K562 (cell line): ENCODE measurements around the gene KRTAP4-3.

ENCODE experiments used
- BCOR ChIP-seq: fragments of 450-650 bp; IDR thresholded peaks from 2 replicates; pipeline ENCODE4 v1.6.1; 2016
- CHD4 ChIP-seq: fragments of 200-600 bp; sonication (generic); IDR thresholded peaks from 3 replicates; pipeline ENCODE4 v1.6.1; 2012; ENCODE audit warnings: low read depth, mild to moderate bottlenecking, mixed read lengths, low read length, inconsistent platforms; ENCODE audit not compliant: insufficient read depth, insufficient replicate concordance, poor library complexity, severe bottlenecking
- EP300 ChIP-seq: IDR thresholded peaks from 2 replicates; pipeline ENCODE4 v1.6.1; 2012; ENCODE audit warnings: low read length, improper control_type of control experiment
- POLR2AphosphoS5 ChIP-seq: IDR thresholded peaks from 2 replicates; pipeline ENCODE4 v1.6.1; 2011; ENCODE audit warnings: mild to moderate bottlenecking, low read depth, low read length, moderate library complexity; ENCODE audit not compliant: control insufficient read depth, insufficient read depth
- ZNF274 ChIP-seq: IDR thresholded peaks from 2 replicates; pipeline ENCODE4 v1.6.1; 2011; ENCODE audit warnings: low read depth, mild to moderate bottlenecking, low read length, moderate library complexity, borderline replicate concordance
- ZNF644 ChIP-seq: fragments of 200-800 bp; sonication (Bioruptor generic); IDR thresholded peaks from 2 replicates; pipeline ENCODE4 v1.6.1; 2016; ENCODE audit warnings: low read depth, missing genetic modification characterization, missing compliant biosample characterization
- TF ChIP-seq, protein P1 (sequence below): fragments of 200-800 bp; sonication (Bioruptor generic); IDR thresholded peaks from 2 replicates; pipeline ENCODE4 v1.6.1; 2016; ENCODE audit warnings: missing genetic modification characterization, missing compliant biosample characterization
- TF ChIP-seq, protein P2 (sequence below), 2 experiments: fragments of 250-450 bp in 1 of 2; fragments of 450-650 bp in 1 of 2; sonication (Bioruptor Pico) in 1 of 2; IDR thresholded peaks; 2 replicates each; pipeline versions ENCODE4 v1.6.1 to v1.8.0; 2016 to 2021; ENCODE audit warnings: mild to moderate bottlenecking in 2 of 2, moderate library complexity in 2 of 2, missing compliant biosample characterization in 1 of 2, missing genetic modification characterization in 1 of 2

DNA sequence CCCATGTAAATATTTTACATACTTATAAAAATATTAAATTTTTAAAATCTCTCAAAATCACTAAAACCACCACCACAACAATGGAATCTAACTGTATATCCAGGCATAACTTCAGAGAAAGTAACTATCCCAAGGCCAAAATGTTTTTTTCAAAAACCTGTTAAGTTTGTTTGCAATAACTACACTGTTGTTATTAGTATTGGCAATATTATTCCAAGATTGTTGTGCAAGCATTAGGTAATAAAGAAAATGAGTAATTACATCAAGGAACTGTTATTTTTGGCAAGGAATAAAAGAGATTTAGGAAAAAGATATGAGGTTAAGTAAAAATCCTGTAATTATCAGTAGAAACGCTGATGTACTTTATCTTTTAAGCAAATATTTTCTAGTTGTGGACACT is 40.6 kb downstream of the KRTAP4-3 start:
- TF ChIP-seq EP300 (no peak), ZNF274 (no peak), ZNF644 (tag) (no peak), POLR2AphosphoS5 (no peak), CHD4 (no peak), BCOR (no peak)
- TF ChIP-seq, protein P1, sequence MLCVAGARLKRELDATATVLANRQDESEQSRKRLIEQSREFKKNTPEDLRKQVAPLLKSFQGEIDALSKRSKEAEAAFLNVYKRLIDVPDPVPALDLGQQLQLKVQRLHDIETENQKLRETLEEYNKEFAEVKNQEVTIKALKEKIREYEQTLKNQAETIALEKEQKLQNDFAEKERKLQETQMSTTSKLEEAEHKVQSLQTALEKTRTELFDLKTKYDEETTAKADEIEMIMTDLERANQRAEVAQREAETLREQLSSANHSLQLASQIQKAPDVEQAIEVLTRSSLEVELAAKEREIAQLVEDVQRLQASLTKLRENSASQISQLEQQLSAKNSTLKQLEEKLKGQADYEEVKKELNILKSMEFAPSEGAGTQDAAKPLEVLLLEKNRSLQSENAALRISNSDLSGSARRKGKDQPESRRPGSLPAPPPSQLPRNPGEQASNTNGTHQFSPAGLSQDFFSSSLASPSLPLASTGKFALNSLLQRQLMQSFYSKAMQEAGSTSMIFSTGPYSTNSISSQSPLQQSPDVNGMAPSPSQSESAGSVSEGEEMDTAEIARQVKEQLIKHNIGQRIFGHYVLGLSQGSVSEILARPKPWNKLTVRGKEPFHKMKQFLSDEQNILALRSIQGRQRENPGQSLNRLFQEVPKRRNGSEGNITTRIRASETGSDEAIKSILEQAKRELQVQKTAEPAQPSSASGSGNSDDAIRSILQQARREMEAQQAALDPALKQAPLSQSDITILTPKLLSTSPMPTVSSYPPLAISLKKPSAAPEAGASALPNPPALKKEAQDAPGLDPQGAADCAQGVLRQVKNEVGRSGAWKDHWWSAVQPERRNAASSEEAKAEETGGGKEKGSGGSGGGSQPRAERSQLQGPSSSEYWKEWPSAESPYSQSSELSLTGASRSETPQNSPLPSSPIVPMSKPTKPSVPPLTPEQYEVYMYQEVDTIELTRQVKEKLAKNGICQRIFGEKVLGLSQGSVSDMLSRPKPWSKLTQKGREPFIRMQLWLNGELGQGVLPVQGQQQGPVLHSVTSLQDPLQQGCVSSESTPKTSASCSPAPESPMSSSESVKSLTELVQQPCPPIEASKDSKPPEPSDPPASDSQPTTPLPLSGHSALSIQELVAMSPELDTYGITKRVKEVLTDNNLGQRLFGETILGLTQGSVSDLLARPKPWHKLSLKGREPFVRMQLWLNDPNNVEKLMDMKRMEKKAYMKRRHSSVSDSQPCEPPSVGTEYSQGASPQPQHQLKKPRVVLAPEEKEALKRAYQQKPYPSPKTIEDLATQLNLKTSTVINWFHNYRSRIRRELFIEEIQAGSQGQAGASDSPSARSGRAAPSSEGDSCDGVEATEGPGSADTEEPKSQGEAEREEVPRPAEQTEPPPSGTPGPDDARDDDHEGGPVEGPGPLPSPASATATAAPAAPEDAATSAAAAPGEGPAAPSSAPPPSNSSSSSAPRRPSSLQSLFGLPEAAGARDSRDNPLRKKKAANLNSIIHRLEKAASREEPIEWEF (CRISPR knock-in tag), result no peak
- TF ChIP-seq, protein P2, sequence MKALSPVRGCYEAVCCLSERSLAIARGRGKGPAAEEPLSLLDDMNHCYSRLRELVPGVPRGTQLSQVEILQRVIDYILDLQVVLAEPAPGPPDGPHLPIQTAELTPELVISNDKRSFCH (CRISPR knock-in tag; IDR thresholded peaks at IDR 0.05), result no peak
- TF ChIP-seq, protein P2 (tag; IDR thresholded peaks at IDR 0.05), result no peak
